SK-N-MC (cell line): Measurements from ENCODE around the gene MDN1.
"Not testable (repeated sequence)": the region's sequence is repeated elsewhere in the genome, so short reads cannot be mapped to it uniquely, and the experiment has no call there.

Experiments used
- DNase-seq: peaks from one replicate; pipeline ENCODE4 v3.0.0-alpha.2; 2011; ENCODE audit warnings: low read depth, low spot score
- H3K27ac ChIP-seq: fragments of 200-600 bp; sonication (generic); 2 replicates; pipeline ENCODE4 v1.5.1; 2016; ENCODE audit warnings: mixed run types
- H3K36me3 ChIP-seq: fragments of 200-600 bp; sonication (generic); 2 replicates; pipeline ENCODE4 v1.6.1; 2017; ENCODE audit warnings: antibody characterized with exemption, low read length, mixed read lengths; ENCODE audit not compliant: insufficient read depth
- H3K4me3 ChIP-seq: fragments of 200-600 bp; sonication (generic); 2 replicates; pipeline ENCODE4 v1.5.1; 2016
- H3K9ac ChIP-seq: fragments of 200-600 bp; sonication (generic); 2 replicates; pipeline ENCODE4 v1.8.0; 2017; ENCODE audit warnings: mixed run types, mixed read lengths; ENCODE audit not compliant: insufficient read length
- H3K9me3 ChIP-seq: fragments of 200-600 bp; sonication (generic); 2 replicates; pipeline ENCODE4 v1.6.1; 2017; ENCODE audit warnings: low read depth, mild to moderate bottlenecking, antibody characterized with exemption, low read length, moderate library complexity, mixed read lengths
- EZH2 ChIP-seq: fragments of 200-600 bp; sonication (generic); IDR thresholded peaks from one replicate; pipeline ENCODE4 v1.6.1; 2017; ENCODE audit warnings: antibody characterized with exemption
- FOXP2 ChIP-seq: optimal IDR thresholded peaks from 2 replicates; pipeline ENCODE3; 2011; ENCODE audit warnings: mild to moderate bottlenecking, moderate library complexity; ENCODE audit not compliant: insufficient read depth; ENCODE audit errors: extremely low read length, control extremely low read depth
- POLR2AphosphoS5 ChIP-seq: IDR thresholded peaks from 2 replicates; pipeline ENCODE4 v1.6.1; 2012; ENCODE audit warnings: mild to moderate bottlenecking, low read depth, low read length, borderline replicate concordance

The MDN1 gene

DNA sequence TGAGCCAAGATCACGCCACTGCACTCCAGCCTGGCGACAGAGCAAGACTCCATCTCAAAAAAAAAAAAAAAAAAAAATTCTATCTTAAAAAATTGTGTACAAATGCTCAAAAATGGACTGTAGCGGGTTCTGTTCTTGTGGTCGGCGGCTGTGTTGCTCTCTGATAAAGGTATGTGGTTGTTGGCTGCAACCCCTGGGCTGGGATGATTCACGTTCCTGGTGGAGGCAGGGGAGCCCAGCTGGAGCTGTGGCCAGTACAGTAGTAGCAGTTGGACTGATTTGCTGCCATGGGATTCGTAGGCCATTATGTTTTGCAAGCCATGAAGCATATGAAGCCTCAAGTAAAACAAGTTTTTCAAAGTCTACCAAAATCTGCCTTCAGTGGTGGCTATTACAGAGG is 22.3 kb downstream of the MDN1 start:
- Histone ChIP-seq H3K4me3 (no peak overlapping the region), H3K36me3 (peaks cover 64% of the 10 kb centered on the region), H3K9me3 (no peaks in the 10 kb centered on the region), H3K9ac (no peak overlapping the region), H3K27ac (no peak overlapping the region)
- no peak for DNase-seq
- no peak for TF ChIP-seq FOXP2
- no peak for TF ChIP-seq EZH2
- no peak for TF ChIP-seq POLR2AphosphoS5

DNA sequence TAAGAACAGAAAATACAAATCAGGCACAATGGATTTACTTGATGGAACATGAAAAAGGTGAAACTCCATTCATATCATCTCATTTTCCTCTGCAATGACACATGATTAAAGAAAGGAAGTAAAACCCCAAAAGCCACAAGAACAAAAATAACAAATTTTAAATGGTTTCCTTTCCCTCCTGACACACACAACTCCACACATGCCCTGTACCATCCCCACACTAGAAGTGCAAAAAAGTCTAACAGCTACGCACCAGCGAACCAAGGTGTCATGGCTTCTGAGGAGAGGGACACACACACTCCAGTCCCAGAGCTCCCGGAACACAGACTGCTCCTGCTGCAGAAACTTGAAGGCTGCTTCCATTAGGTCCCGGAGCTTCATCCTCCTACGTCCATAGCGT is 25.3 kb downstream of the MDN1 start:
- no peak overlapping the region for H3K9ac ChIP-seq
- no peak for DNase-seq
- TF ChIP-seq POLR2AphosphoS5: no peak
- TF ChIP-seq EZH2: no peak
- no peak for TF ChIP-seq FOXP2
- no peak overlapping the region for H3K4me3 ChIP-seq
- no peak overlapping the region for H3K27ac ChIP-seq
- H3K9me3 ChIP-seq: no peaks in the 10 kb centered on the region
- peaks cover 65% of the 10 kb centered on the region for H3K36me3 ChIP-seq

DNA sequence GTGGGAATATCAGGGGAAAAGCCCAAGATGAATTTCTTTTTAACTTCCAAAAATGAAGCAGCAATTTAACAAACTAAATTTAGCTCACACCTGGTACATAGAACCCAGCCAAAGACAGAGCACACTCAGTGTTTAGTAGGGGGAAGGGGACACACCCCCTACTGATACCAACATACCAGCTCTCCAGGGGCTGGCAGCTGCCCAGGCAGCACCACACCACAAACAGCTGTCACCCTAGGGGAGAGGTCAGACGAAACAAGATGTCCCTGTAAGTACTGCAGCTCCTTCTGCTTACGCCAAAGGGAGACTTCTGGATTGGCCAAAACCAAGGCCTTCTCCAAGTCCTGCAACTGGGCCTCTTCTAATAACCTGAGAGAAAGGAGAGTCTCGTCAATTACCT is 26.0 kb downstream of the MDN1 start:
- Histone ChIP-seq H3K9me3 (no peaks in the 10 kb centered on the region), H3K27ac (no peak overlapping the region), H3K4me3 (no peak overlapping the region), H3K36me3 (peaks cover 61% of the 10 kb centered on the region), H3K9ac (no peak overlapping the region)
- DNase-seq: no peak
- TF ChIP-seq FOXP2: no peak
- no peak for TF ChIP-seq EZH2
- TF ChIP-seq POLR2AphosphoS5: no peak

DNA sequence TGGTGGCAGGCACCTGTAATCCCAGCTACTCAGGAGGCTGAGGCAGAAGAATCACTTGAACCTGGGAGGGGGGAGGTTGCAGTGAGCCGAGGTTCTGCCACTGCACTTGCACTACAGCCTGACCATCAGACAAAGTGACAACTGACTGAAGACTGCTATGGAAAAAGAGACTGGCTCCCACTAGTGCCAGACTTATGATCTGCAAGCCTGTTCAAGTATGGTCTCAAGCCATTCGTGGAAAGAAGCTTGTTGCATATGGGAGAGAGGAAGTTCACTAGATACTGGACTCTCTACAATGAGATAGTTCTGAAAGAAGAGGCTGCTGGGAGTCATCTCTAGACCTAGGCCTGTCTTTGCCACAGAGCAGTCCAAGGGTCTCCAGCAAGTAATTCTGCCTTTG is 26.7 kb downstream of the MDN1 start:
- no peak for DNase-seq
- no peak overlapping the region for H3K27ac ChIP-seq
- H3K36me3 ChIP-seq: peaks cover 64% of the 10 kb centered on the region
- TF ChIP-seq POLR2AphosphoS5 (no peak), FOXP2 (no peak), EZH2 (no peak)
- H3K4me3 ChIP-seq: no peak overlapping the region
- H3K9me3 ChIP-seq: no peaks in the 10 kb centered on the region
- no peak overlapping the region for H3K9ac ChIP-seq

DNA sequence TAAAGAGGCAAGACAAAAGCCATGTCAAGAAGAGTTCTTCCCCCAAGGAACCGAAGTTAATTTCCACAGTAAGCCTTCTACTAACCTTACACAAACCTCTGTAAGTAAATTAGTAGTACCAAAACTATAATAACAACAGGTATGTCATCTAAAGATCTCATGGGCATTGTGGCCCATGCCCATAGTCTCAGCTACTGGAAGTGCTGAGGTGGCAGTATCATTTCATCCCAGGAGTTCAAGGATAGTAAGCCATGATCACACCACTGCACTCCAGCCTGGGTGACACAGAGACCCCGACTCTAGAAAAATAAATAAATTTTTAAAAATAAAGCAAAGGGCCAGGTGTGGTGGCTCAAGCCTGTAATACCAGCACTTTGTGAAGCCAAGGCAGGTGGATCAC is 29.2 kb downstream of the MDN1 start:
- no peak for TF ChIP-seq EZH2
- no peak for TF ChIP-seq POLR2AphosphoS5
- TF ChIP-seq FOXP2: no peak
- DNase-seq: no peak
- H3K9ac ChIP-seq: no peak overlapping the region
- no peaks in the 10 kb centered on the region for H3K9me3 ChIP-seq
- H3K4me3 ChIP-seq: no peak overlapping the region
- no peak overlapping the region for H3K27ac ChIP-seq
- H3K36me3 ChIP-seq: peaks cover 74% of the 10 kb centered on the region

DNA sequence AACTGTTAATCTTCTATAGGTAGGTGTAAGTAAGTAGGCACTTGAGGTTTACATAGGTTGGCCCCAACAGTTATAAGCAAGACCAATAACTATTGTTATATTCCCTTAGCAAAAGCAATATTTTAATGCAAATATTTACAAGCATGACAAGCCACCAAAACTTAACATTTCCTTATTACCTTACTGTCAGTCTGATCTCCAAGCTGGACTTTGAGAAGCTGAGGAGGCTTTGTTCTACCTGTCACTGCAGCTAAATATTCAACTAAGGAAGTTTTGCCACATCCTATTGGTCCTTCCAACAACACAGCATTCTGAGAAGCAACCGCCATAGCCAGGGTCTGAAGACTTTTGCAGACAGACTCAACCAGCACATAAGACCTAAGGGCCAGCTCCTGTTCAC is 29.6 kb downstream of the MDN1 start:
- H3K36me3 ChIP-seq: peaks cover 74% of the 10 kb centered on the region
- DNase-seq: no peak
- TF ChIP-seq FOXP2 (no peak), EZH2 (no peak), POLR2AphosphoS5 (no peak)

DNA sequence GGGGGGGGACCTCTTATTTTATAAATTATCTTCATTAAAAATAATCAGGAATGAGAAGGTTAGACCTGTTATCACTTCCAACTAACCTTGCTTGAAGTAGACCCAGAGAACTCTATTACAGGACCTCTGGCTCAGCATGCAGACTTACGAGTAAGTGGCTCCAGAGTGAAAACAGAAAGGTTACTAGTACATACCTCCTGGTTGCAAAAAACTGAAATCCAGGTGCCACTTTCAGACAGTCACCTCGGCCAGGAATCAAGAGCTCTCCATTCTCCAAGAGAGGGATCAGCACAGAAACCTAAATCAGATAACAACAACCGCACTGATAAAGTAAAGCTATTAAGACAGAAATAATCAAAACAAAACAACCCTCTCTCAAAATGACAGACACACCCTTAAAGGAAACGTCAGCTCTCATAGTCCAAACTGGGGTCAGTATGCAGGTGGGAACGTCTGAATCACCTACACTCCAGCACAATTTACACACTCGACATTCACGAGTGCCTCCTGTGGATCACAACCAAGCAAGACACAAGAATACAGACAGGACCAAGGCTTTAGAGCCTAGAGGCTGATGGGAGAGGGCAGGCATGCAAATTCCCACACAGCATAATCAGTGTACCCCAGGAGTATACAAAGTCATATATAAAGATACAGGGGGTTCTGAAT is 31.8 kb downstream of the MDN1 start:
- H3K36me3 ChIP-seq: peaks cover 75% of the 10 kb centered on the region

More for the DNA sequence above, 29.6 kb downstream of the MDN1 start:
- Histone ChIP-seq H3K9me3 (no peaks in the 10 kb centered on the region), H3K9ac (no peak overlapping the region), H3K4me3 (no peak overlapping the region), H3K27ac (no peak overlapping the region)

DNA sequence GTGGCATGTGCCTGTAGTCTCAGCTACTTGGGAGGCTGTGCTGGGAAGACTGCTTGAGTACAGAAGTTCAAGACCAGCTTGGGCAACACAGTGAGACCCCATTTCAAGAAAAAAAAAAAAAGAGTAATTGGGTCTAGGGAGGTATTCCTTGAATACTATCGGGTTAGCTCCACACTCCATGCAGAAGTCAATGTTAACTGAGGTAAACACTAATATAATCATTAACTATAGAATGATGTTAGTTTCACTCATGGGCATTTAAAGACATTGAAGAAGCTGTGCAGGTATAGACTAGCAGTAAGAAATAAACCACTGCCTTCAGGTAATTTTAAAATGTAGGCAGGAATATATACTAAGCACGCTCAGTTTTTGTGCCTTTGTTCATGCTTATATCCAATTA is 32.6 kb downstream of the MDN1 start:
- DNase-seq: no peak
- TF ChIP-seq FOXP2 (no peak), POLR2AphosphoS5 (no peak), EZH2 (no peak)
- Histone ChIP-seq H3K9me3 (no peaks in the 10 kb centered on the region), H3K9ac (no peak overlapping the region), H3K4me3 (no peak overlapping the region), H3K27ac (no peak overlapping the region), H3K36me3 (peaks cover 70% of the 10 kb centered on the region)

More for the DNA sequence above, 31.8 kb downstream of the MDN1 start:
- Histone ChIP-seq H3K9me3 (no peaks in the 10 kb centered on the region), H3K4me3 (no peak overlapping the region), H3K27ac (no peak overlapping the region), H3K9ac (no peak overlapping the region)
- TF ChIP-seq POLR2AphosphoS5: no peak
- TF ChIP-seq EZH2: no peak
- no peak for TF ChIP-seq FOXP2
- DNase-seq: no peak

DNA sequence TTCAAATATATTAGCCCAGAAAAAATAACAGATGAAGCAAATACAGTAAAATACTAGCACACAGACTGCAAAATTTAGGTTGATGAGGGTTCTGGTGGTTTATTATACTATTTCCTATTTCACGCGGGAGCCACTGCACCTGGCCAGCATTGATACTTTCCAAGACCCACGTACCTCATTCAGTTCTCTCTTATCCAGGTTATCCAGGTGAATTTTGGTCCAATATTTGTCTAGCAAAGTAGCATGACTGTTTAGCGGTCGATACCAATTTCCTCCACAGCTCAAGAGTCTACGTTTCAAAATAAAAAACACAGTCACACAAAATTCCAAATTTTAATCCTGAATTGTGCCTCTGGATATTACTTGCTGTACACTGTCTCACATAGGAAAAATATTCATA is 34.8 kb downstream of the MDN1 start:
- no peak overlapping the region for H3K27ac ChIP-seq

DNA sequence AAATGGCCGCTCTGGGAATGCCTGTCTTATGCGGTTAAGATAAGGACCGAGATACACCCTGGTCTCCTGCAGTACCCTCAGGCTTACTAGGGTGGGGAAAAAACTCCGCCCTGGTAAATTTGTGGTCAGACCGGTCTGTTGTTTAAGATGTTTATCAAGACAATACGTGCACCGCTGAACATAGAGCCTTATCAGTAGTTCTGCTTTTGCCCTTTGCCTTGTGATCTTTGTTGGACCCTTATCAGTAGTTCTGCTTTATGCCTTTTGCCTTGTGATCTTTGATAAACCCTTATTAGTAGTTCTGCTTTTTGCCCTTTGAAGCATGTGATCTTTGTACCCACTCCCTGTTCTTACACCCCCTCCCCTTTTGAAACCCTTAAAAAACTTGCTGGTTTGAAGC is 36.3 kb downstream of the MDN1 start:
- peaks cover 75% of the 10 kb centered on the region for H3K36me3 ChIP-seq
- H3K4me3 ChIP-seq, H3K27ac ChIP-seq, DNase-seq, H3K9me3 ChIP-seq, H3K9ac ChIP-seq: not testable (repeated sequence)

More for the DNA sequence above, 34.8 kb downstream of the MDN1 start:
- Histone ChIP-seq H3K9me3 (no peaks in the 10 kb centered on the region), H3K9ac (no peak overlapping the region), H3K4me3 (no peak overlapping the region), H3K36me3 (peaks cover 74% of the 10 kb centered on the region)
- no peak for TF ChIP-seq POLR2AphosphoS5
- no peak for TF ChIP-seq FOXP2
- TF ChIP-seq EZH2: no peak
- no peak for DNase-seq
